ENCODE data around the gene LMNB1. TPM values are rescaled to one million over a fixed set of nuclear protein-coding genes. Genes with fewer than 3 reads are reported as not detected.

Gene LMNB1
- total RNA-seq, 5 donors from 2014 or later (not counting 1 experiment from before 2014, with no cell fraction given) = 25.6 to 36.6 (median 30.9) TPM

DNA sequence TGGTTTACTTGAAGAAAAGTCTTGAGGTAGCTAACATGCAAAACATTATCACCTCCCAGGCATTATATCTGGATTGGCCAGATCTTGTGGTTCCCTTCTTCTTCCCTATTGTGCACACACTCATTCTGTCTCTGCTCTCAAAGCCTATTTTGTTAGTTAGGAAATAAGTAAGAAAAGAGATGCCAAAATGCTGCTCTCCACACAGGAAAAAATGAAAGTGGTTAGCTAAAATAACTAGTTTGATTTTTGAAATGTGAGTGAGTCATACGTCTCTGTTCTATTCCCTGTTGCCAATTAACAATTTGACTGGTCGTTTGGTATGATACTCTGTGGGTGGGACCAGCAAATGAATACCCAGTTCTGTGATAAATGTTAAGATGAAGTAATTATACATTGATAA, 28.1 kb downstream of the LMNB1 start:
- Histone ChIP-seq H3K9me3 (no peaks in the 10 kb centered on the region), H3K27me3 (replicated peaks in 1 of 2; ENCODE audit: control insufficient read depth in 2 of 2, extremely low read depth in 1 of 2, insufficient read depth in 2 of 2, low read length in 1 of 2) (no peaks in the 10 kb centered on the region), H3K27ac (ENCODE audit: low read length) (no peak overlapping the region), H3K4me1 (ENCODE audit: control insufficient read depth in 1 of 2, extremely low read depth in 1 of 2, insufficient read depth in 2 of 2, low read length in 2 of 2) (peaks cover 0 to 2% of the 10 kb centered on the region in 2 experiments), H3K4me3 (ENCODE audit: control insufficient read depth in 1 of 2, extremely low read depth in 1 of 2, low read length in 1 of 2) (no peak overlapping the region), H3K36me3 (ENCODE audit: control insufficient read depth in 2 of 2, extremely low read depth in 1 of 2, insufficient read depth in 1 of 2, low read length in 1 of 2) (peaks cover 0 to 8% of the 10 kb centered on the region in 2 donors)
- Mint-ChIP-seq H3K27ac (peak overlapping the region in 1 of 2 donors; percentile 16), H3K27me3 (no peaks in the 10 kb centered on the region), H3K36me3 (peaks cover 11% of the 10 kb centered on the region), H3K4me3 (no peak overlapping the region), H3K9me3 (no peaks in the 10 kb centered on the region), H3K4me1 (peaks cover 20 to 24% (median 22%) of the 10 kb centered on the region in 3 donors)
- WGBS (ENCODE audit: insufficient coverage) = 100% methylated on average over 1 of the region's 2 CpGs
- POLR2A ChIA-PET = interaction anchor here (1.1 to 1.7 kb wide), 2 partner anchors 10 to 27 kb away, joined by 3 to 5 read pairs; no protein-coding TSS in a partner anchor
- CTCF ChIA-PET = interaction anchor here (0.5 to 2.1 kb wide), 6 partner anchors 21 to 262 kb away, joined by 3 to 8 read pairs (median 4); no protein-coding TSS in a partner anchor
- no peak for ATAC-seq (replicated peaks in 1 of 4)
- DNase-seq = no peak

- ATAC-seq (replicated peaks in 1 of 4) (no peak), DNase-seq (peak in 1 of 35 experiments; percentile 47)
- no peaks in the 10 kb centered on the region for H3K9me3 ChIP-seq
- WGBS (ENCODE audit: insufficient coverage) = no CpG with 5 or more reads among the region's 5 CpGs
- H3K27me3 Mint-ChIP-seq = no peaks in the 10 kb centered on the region
- no peak overlapping the region for H3K4me3 Mint-ChIP-seq
- peaks cover 26% of the 10 kb centered on the region for H3K36me3 Mint-ChIP-seq
- peaks cover 6 to 9% of the 10 kb centered on the region in 2 experiments for H3K4me1 ChIP-seq (ENCODE audit: control insufficient read depth in 1 of 2, extremely low read depth in 1 of 2, insufficient read depth in 2 of 2, low read length in 2 of 2)
- peaks cover 26 to 38% (median 36%) of the 10 kb centered on the region in 3 donors for H3K4me1 Mint-ChIP-seq
- no peak overlapping the region for H3K27ac ChIP-seq (ENCODE audit: low read length)
- ChIA-PET POLR2A (interaction anchor here (0.6 kb wide), 2 partner anchors 30 to 1274 kb away, joined by 3 read pairs; no protein-coding TSS in a partner anchor), CTCF (interaction anchor here (0.6 to 5.4 kb wide), 6 partner anchors 19 to 996 kb away, joined by 3 to 61 read pairs (median 4); no protein-coding TSS in a partner anchor)
- no peaks in the 10 kb centered on the region for H3K9me3 Mint-ChIP-seq
- H3K27me3 ChIP-seq (replicated peaks in 1 of 2; ENCODE audit: control insufficient read depth in 2 of 2, extremely low read depth in 1 of 2, insufficient read depth in 2 of 2, low read length in 1 of 2) = no peaks in the 10 kb centered on the region
- no peak overlapping the region for H3K4me3 ChIP-seq (ENCODE audit: control insufficient read depth in 1 of 2, extremely low read depth in 1 of 2, low read length in 1 of 2)
- H3K36me3 ChIP-seq (ENCODE audit: control insufficient read depth in 2 of 2, extremely low read depth in 1 of 2, insufficient read depth in 1 of 2, low read length in 1 of 2) = peaks cover 5 to 15% of the 10 kb centered on the region in 2 donors
- H3K27ac Mint-ChIP-seq = peak overlapping the region in 1 of 2 donors; percentile 4
Measured at GRCh38 chr5:126808521-126808988, 31.6 kb downstream of the LMNB1 start.

DNA sequence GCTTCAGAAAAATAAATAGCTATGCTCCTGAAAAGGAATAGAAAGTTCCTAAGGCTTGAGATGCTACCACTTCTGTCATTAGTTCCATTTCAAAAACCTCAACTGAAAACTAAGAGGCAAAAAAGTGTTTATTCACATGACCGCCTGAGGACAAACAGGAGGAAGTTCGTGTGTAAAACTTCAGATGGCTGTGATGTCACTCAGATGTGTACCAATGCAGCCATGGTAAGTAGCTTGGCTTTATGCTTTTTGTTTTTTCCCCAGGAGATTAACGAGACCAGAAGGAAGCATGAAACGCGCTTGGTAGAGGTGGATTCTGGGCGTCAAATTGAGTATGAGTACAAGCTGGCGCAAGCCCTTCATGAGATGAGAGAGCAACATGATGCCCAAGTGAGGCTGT, 33.0 kb downstream of the LMNB1 start:
- ChIA-PET POLR2A (interaction anchor here (0.6 to 3.1 kb wide), 4 partner anchors 24 to 265 kb away, joined by 3 to 41 read pairs (median 5); partner anchors contain the start of gene LMNB1 (in 1 of the 2)), CTCF (interaction anchor here (0.6 to 5.4 kb wide), 8 partner anchors 8 to 137 kb away, joined by 3 to 61 read pairs (median 4); no protein-coding TSS in a partner anchor)
- H3K4me1 Mint-ChIP-seq = peaks cover 26 to 34% (median 32%) of the 10 kb centered on the region in 3 donors
- peaks cover 7 to 22% of the 10 kb centered on the region in 2 donors for H3K36me3 ChIP-seq (ENCODE audit: control insufficient read depth in 2 of 2, extremely low read depth in 1 of 2, insufficient read depth in 1 of 2, low read length in 1 of 2)
- H3K27me3 ChIP-seq (replicated peaks in 1 of 2; ENCODE audit: control insufficient read depth in 2 of 2, extremely low read depth in 1 of 2, insufficient read depth in 2 of 2, low read length in 1 of 2) = no peaks in the 10 kb centered on the region
- no peaks in the 10 kb centered on the region for H3K9me3 Mint-ChIP-seq
- peak overlapping the region; percentile 1 to 89 for H3K27ac Mint-ChIP-seq
- peaks cover 31% of the 10 kb centered on the region for H3K36me3 Mint-ChIP-seq
- DNase-seq (peak in 2 of 35 experiments; percentile 12 to 16), ATAC-seq (replicated peaks in 1 of 4) (no peak)
- H3K4me1 ChIP-seq (ENCODE audit: control insufficient read depth in 1 of 2, extremely low read depth in 1 of 2, insufficient read depth in 2 of 2, low read length in 2 of 2) = peaks cover 6 to 9% of the 10 kb centered on the region in 2 experiments
- H3K27me3 Mint-ChIP-seq = no peaks in the 10 kb centered on the region
- no peak overlapping the region for H3K27ac ChIP-seq (ENCODE audit: low read length)
- no peak overlapping the region for H3K4me3 ChIP-seq (ENCODE audit: control insufficient read depth in 1 of 2, extremely low read depth in 1 of 2, low read length in 1 of 2)
- no peaks in the 10 kb centered on the region for H3K9me3 ChIP-seq
- no peak overlapping the region for H3K4me3 Mint-ChIP-seq
- 94% methylated on average over 7 of the region's 7 CpGs for WGBS (ENCODE audit: insufficient coverage)

DNA sequence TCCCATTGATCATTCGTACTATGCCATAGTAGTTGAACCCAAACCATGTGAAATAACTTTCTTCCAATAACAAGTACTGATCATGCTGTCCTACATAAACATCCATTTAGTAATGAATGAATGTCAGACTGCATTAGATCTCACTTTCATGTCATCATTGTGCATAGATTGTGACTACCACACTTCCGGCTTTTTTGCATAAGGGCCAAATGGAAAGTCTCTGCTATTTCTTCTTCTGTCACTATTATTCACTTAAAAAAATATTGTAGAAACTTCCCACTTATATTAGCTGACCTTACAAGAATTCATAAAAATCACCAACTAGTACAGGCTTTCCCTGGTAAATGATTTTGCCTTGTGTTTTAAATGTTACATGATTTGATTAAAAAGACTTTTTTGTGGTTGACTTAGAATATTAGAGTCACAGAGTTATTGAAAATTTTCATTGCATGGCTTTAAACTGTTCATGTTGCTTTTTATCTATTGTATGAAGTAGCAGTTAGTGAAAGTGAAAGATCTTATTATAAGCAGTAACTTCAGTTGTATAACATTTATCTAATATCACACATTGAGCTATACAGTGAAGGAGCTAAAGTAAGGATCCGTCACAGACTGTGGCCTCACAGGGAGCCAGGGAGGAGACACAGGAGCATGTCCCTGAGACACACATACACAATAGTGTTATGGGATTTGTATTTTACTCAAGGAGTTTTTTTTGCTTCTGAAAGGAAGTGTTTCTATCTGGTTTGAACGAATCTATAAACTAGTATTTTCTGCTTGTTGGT, 33.9 kb downstream of the LMNB1 start:
- ATAC-seq (replicated peaks in 1 of 4) (no peak), DNase-seq (peak in 1 of 35 experiments; percentile 14)
- Histone ChIP-seq H3K27ac (ENCODE audit: low read length) (peak overlapping the region; percentile 85), H3K4me1 (ENCODE audit: control insufficient read depth in 1 of 2, extremely low read depth in 1 of 2, insufficient read depth in 2 of 2, low read length in 2 of 2) (peaks cover 6 to 9% of the 10 kb centered on the region in 2 experiments), H3K27me3 (replicated peaks in 1 of 2; ENCODE audit: control insufficient read depth in 2 of 2, extremely low read depth in 1 of 2, insufficient read depth in 2 of 2, low read length in 1 of 2) (no peaks in the 10 kb centered on the region), H3K9me3 (no peaks in the 10 kb centered on the region), H3K36me3 (ENCODE audit: control insufficient read depth in 2 of 2, extremely low read depth in 1 of 2, insufficient read depth in 1 of 2, low read length in 1 of 2) (peaks cover 7 to 22% of the 10 kb centered on the region in 2 donors), H3K4me3 (ENCODE audit: control insufficient read depth in 1 of 2, extremely low read depth in 1 of 2, low read length in 1 of 2) (no peak overlapping the region)
- Mint-ChIP-seq H3K27ac (peak overlapping the region; percentile 89 to 93), H3K9me3 (no peaks in the 10 kb centered on the region), H3K36me3 (peaks cover 30% of the 10 kb centered on the region), H3K27me3 (no peaks in the 10 kb centered on the region), H3K4me3 (no peak overlapping the region), H3K4me1 (peaks cover 26 to 33% (median 29%) of the 10 kb centered on the region in 3 donors)
- CTCF ChIA-PET = interaction anchor here (0.6 to 5.4 kb wide), 10 partner anchors 9 to 682 kb away, joined by 3 to 61 read pairs (median 3); no protein-coding TSS in a partner anchor
- POLR2A ChIA-PET = interaction anchor here (0.6 to 3.1 kb wide), 7 partner anchors 8 to 265 kb away, joined by 3 to 41 read pairs (median 3); partner anchors contain the start of gene LMNB1 (in 1 of the 2)
- WGBS (ENCODE audit: insufficient coverage) = 50% methylated on average over 1 of the region's 4 CpGs

DNA sequence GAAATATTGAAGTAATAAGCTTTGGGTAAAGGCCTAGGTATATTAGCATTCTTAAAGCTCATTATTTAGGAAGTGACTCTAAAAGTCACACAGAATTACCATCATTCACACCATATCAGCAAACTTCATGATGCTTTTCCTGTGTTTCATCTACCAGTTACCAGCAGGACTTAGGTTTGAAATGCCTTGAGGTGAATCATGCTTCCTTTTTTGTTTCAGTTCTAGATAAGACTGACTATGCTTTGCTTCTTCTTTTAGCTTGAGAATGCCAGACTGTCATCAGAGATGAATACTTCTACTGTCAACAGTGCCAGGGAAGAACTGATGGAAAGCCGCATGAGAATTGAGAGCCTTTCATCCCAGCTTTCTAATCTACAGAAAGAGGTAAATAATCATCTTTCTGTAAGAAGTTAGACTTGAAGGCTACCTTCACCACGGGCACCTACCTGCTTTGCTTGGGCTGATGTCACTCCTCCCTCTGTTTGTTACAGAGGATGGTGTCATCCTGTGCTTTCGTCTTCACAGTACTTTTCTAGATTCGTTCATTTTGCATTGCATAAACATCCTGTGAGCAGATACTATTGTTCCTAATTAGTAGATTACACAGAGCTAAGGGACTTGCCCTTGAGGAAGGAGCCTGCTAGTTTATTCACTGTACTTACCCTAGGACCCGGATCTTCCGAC, 34.7 kb downstream of the LMNB1 start:
- H3K27ac Mint-ChIP-seq = peak overlapping the region; percentile 89 to 93
- H3K36me3 ChIP-seq (ENCODE audit: control insufficient read depth in 2 of 2, extremely low read depth in 1 of 2, insufficient read depth in 1 of 2, low read length in 1 of 2) = peaks cover 7 to 17% of the 10 kb centered on the region in 2 donors
- 33% methylated on average over 1 of the region's 6 CpGs for WGBS (ENCODE audit: insufficient coverage)
- peak overlapping the region; percentile 23 to 61 (median 31) for H3K4me3 Mint-ChIP-seq
- H3K4me1 Mint-ChIP-seq = peaks cover 26 to 38% (median 29%) of the 10 kb centered on the region in 3 donors
- H3K36me3 Mint-ChIP-seq = peaks cover 28% of the 10 kb centered on the region
- POLR2A ChIA-PET = interaction anchor here (0.6 to 3.1 kb wide), 6 partner anchors 9 to 72 kb away, joined by 3 to 41 read pairs (median 3); partner anchors contain the start of gene LMNB1 (in 1 of the 2)
- H3K27me3 ChIP-seq (replicated peaks in 1 of 2; ENCODE audit: control insufficient read depth in 2 of 2, extremely low read depth in 1 of 2, insufficient read depth in 2 of 2, low read length in 1 of 2) = no peaks in the 10 kb centered on the region
- no peaks in the 10 kb centered on the region for H3K27me3 Mint-ChIP-seq
- peaks cover 6 to 9% of the 10 kb centered on the region in 2 experiments for H3K4me1 ChIP-seq (ENCODE audit: control insufficient read depth in 1 of 2, extremely low read depth in 1 of 2, insufficient read depth in 2 of 2, low read length in 2 of 2)
- CTCF ChIA-PET = interaction anchor here (0.5 to 5.4 kb wide), 11 partner anchors 10 to 681 kb away, joined by 3 to 61 read pairs (median 4); no protein-coding TSS in a partner anchor
- no peak overlapping the region for H3K4me3 ChIP-seq (ENCODE audit: control insufficient read depth in 1 of 2, extremely low read depth in 1 of 2, low read length in 1 of 2)
- H3K9me3 Mint-ChIP-seq = no peaks in the 10 kb centered on the region
- peak overlapping the region; percentile 85 for H3K27ac ChIP-seq (ENCODE audit: low read length)
- H3K9me3 ChIP-seq = no peaks in the 10 kb centered on the region
- peak in 34 of 35 experiments; percentile 4 to 62 (median 28) for DNase-seq
- peak; percentile 81 to 88 (median 84) for ATAC-seq (replicated peaks in 1 of 4)
